PC-9 (cell line): ENCODE data around the gene CSNK1A1L. TPM values are rescaled to one million over a fixed set of nuclear protein-coding genes. Genes with fewer than 3 reads are reported as not detected.

Experiments used
- BruUV-seq: library from RNA; stranded (reverse); fragments of 400-500 nt; replicated peaks from 2 replicates; lab custom pipeline; 2021; lab: Mats Ljungman, UMichigan
- CTCF ChIA-PET: fragments of 300-600 bp; sonication (Branson Sonifier 250); formaldehyde crosslinking; loops from one replicate; lab custom pipeline; 2022; ENCODE audit warnings: antibody characterized with exemption; lab: Charles Lee
- POLR2A ChIA-PET: fragments of 300-600 bp; sonication (Branson Sonifier 250); formaldehyde crosslinking; loops from one replicate; lab custom pipeline; 2022; ENCODE audit warnings: antibody characterized with exemption; ENCODE audit not compliant: unreplicated experiment; lab: Charles Lee
- DNase-seq, 2 experiments: peaks; one replicate each; pipeline versions ENCODE4 v3.0.0 to v3.0.0-alpha.2; 2015 to 2022; ENCODE audit warnings: mixed read lengths in 1 of 2
- H2AFZ ChIP-seq: fragments of 200-600 bp; sonication (generic); 2 replicates; pipeline ENCODE4 v1.8.1; 2017; ENCODE audit warnings: antibody characterized with exemption
- H3F3A ChIP-seq: fragments of 200-600 bp; sonication (generic); 2 replicates; pipeline ENCODE4 v1.8.1; 2017; ENCODE audit warnings: antibody characterized with exemption, mild to moderate bottlenecking, low read depth; ENCODE audit not compliant: insufficient read depth
- H3K27ac ChIP-seq: fragments of 200-600 bp; sonication (generic); 2 replicates; pipeline ENCODE4 v1.6.1; 2016; ENCODE audit warnings: mixed run types
- H3K27me3 ChIP-seq: fragments of 200-600 bp; sonication (generic); 2 replicates; pipeline ENCODE4 v1.6.1; 2016; ENCODE audit warnings: low read depth, mixed run types; ENCODE audit not compliant: insufficient read depth
- H3K36me3 ChIP-seq: fragments of 200-600 bp; sonication (generic); 2 replicates; pipeline ENCODE4 v1.6.1; 2016; ENCODE audit warnings: low read depth, mixed run types
- H3K4me1 ChIP-seq: fragments of 200-600 bp; sonication (generic); replicated peaks from 2 replicates; pipeline ENCODE4 v1.6.1; 2016; ENCODE audit warnings: mixed run types; ENCODE audit not compliant: insufficient read depth
- H3K4me2 ChIP-seq: fragments of 200-600 bp; sonication (generic); 2 replicates; pipeline ENCODE4 v1.6.1; 2017; ENCODE audit warnings: mixed run types
- H3K4me3 ChIP-seq: fragments of 200-600 bp; sonication (generic); 2 replicates; pipeline ENCODE4 v1.6.1; 2016; ENCODE audit warnings: mixed run types
- H3K79me2 ChIP-seq: fragments of 200-600 bp; sonication (generic); 2 replicates; pipeline ENCODE4 v1.6.1; 2017; ENCODE audit warnings: low read depth, mixed run types
- H3K9me2 ChIP-seq: fragments of 200-600 bp; sonication (generic); 2 replicates; pipeline ENCODE4 v1.8.1; 2017; ENCODE audit warnings: mild to moderate bottlenecking; ENCODE audit not compliant: insufficient read depth
- H3K9me3 ChIP-seq: fragments of 200-600 bp; sonication (generic); 2 replicates; pipeline ENCODE4 v1.8.1; 2016; ENCODE audit warnings: low read depth; ENCODE audit not compliant: insufficient read depth
- H4K20me1 ChIP-seq: fragments of 200-600 bp; sonication (generic); 2 replicates; pipeline ENCODE4 v1.8.1; 2017; ENCODE audit not compliant: insufficient read depth
- EZH2 ChIP-seq: fragments of 200-600 bp; sonication (generic); IDR thresholded peaks from 2 replicates; pipeline ENCODE4 v1.8.0; 2017; ENCODE audit warnings: antibody characterized with exemption, low read depth
- intact Hi-C: fragments of 100-400 bp; cut with micrococcal nuclease; formaldehyde crosslinking; loops from one replicate; pipeline ENCODE4 v1.10.0; 2022; ENCODE audit not compliant: unreplicated experiment
- total RNA-seq: library from RNA; stranded (reverse); gene quantifications from 2 replicates; pipeline ENCODE4 v1.2.3, GENCODE V29; 2021
- TF ChIP-seq, protein P1 (sequence below): fragments of 200-600 bp; sonication (generic); conservative IDR thresholded peaks from 2 replicates; pipeline ENCODE4 v1.6.1; 2017; ENCODE audit warnings: mixed run types, antibody characterized with exemption, mild to moderate bottlenecking, moderate library complexity

The CSNK1A1L gene
- total RNA-seq, 1 experiment from 2014 or later: not detected

DNA sequence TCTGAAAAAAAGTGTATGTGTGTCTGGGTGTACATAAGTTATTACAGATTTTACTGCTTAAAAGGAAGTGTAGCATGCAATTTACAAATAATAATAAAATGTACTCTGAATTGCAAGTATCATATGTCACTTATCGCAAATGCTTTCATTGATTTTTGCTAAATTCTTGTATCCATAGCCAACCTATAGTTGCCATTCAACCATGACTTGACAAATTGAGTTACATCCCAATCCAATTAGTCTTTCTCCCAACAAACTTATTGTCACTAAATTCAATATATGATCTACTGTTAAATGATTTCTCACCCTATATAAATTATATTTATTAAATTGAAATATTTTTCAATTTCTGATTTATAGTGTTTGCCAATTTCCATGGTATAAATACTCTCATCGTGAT lies 28.6 kb downstream of the CSNK1A1L start:
- H2AFZ ChIP-seq: no peak overlapping the region
- no peaks in the 10 kb centered on the region for H3K79me2 ChIP-seq
- intact Hi-C loops: loop anchor here (10.0 kb wide), 1 partner anchor 528 kb away; no protein-coding TSS in a partner anchor
- no peak overlapping the region for H3K4me2 ChIP-seq
- H3K9me2 ChIP-seq: no peaks in the 10 kb centered on the region
- H4K20me1 ChIP-seq: no peaks in the 10 kb centered on the region
- ChIA-PET POLR2A (no interaction called here), CTCF (no interaction called here)
- BruUV-seq: no TSS peak
- no peak overlapping the region for H3K4me3 ChIP-seq
- DNase-seq: no peak
- H3F3A ChIP-seq: no peaks in the 10 kb centered on the region
- no peak overlapping the region for H3K27ac ChIP-seq
- no peaks in the 10 kb centered on the region for H3K36me3 ChIP-seq
- no peaks in the 10 kb centered on the region for H3K27me3 ChIP-seq
- no peaks in the 10 kb centered on the region for H3K4me1 ChIP-seq
- no peaks in the 10 kb centered on the region for H3K9me3 ChIP-seq
- TF ChIP-seq EZH2: no peak
- TF ChIP-seq, protein P1, sequence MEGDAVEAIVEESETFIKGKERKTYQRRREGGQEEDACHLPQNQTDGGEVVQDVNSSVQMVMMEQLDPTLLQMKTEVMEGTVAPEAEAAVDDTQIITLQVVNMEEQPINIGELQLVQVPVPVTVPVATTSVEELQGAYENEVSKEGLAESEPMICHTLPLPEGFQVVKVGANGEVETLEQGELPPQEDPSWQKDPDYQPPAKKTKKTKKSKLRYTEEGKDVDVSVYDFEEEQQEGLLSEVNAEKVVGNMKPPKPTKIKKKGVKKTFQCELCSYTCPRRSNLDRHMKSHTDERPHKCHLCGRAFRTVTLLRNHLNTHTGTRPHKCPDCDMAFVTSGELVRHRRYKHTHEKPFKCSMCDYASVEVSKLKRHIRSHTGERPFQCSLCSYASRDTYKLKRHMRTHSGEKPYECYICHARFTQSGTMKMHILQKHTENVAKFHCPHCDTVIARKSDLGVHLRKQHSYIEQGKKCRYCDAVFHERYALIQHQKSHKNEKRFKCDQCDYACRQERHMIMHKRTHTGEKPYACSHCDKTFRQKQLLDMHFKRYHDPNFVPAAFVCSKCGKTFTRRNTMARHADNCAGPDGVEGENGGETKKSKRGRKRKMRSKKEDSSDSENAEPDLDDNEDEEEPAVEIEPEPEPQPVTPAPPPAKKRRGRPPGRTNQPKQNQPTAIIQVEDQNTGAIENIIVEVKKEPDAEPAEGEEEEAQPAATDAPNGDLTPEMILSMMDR: no peak

DNA sequence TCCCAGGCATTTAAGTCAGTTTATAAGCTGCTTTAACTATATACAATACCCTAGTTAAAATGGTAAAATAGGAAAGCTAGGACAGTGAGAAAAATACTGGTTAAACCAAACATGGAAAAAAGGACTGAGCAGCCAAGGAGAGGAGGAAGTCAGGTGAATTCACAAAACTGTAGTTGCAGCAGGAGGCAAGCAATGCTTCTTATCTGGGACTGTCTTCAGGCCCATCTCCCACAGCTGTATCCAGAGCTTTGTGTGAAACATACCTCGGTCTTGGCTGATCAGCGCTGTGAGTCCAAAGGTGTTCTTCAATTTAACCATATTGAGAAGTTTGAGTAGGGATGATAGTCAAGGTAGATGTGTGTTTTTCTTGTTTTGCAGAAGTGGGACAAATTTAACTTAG lies 30.3 kb downstream of the CSNK1A1L start:
- BruUV-seq: no TSS peak
- no peak overlapping the region for H3K4me2 ChIP-seq
- H3K4me1 ChIP-seq: no peaks in the 10 kb centered on the region
- no peaks in the 10 kb centered on the region for H4K20me1 ChIP-seq
- no peaks in the 10 kb centered on the region for H3F3A ChIP-seq
- ChIA-PET POLR2A (no interaction called here), CTCF (no interaction called here)
- no peak for DNase-seq
- H3K9me2 ChIP-seq: no peaks in the 10 kb centered on the region
- no peaks in the 10 kb centered on the region for H3K9me3 ChIP-seq
- H3K27ac ChIP-seq: no peak overlapping the region
- intact Hi-C loops: loop anchor here (2.0 to 10.0 kb wide), 2 partner anchors 530 to 1838 kb away; no protein-coding TSS in a partner anchor
- H3K4me3 ChIP-seq: no peak overlapping the region
- no peaks in the 10 kb centered on the region for H3K79me2 ChIP-seq
- H3K36me3 ChIP-seq: no peaks in the 10 kb centered on the region
- H2AFZ ChIP-seq: no peak overlapping the region
- H3K27me3 ChIP-seq: no peaks in the 10 kb centered on the region
- TF ChIP-seq, protein P1: no peak
- TF ChIP-seq EZH2: no peak

DNA sequence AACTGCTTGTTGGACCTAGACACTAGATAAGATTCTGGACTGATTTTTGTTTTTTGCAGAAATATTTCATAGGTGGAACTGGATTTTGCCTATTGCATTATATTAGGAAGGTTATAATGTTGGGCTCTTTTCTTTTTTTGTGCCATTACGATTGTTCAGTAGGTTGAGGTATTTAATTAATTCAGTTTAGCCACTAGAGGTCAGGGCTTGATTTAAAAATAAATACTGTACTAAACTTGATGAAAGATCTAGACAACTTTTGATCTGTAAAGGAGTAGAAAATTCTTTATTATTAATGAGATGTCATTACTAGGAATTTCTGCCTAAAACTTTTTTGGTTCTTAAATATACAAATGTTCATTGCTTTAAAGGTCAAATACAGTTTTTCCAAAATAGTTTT lies 30.8 kb downstream of the CSNK1A1L start:
- ChIA-PET POLR2A (no interaction called here), CTCF (no interaction called here)
- H3K4me1 ChIP-seq: no peaks in the 10 kb centered on the region
- BruUV-seq: no TSS peak
- DNase-seq: no peak
- no peaks in the 10 kb centered on the region for H3F3A ChIP-seq
- H3K36me3 ChIP-seq: no peaks in the 10 kb centered on the region
- no peaks in the 10 kb centered on the region for H4K20me1 ChIP-seq
- H3K4me2 ChIP-seq: no peak overlapping the region
- no peak overlapping the region for H2AFZ ChIP-seq
- H3K9me2 ChIP-seq: no peaks in the 10 kb centered on the region
- H3K27me3 ChIP-seq: no peaks in the 10 kb centered on the region
- no peaks in the 10 kb centered on the region for H3K9me3 ChIP-seq
- H3K4me3 ChIP-seq: no peak overlapping the region
- intact Hi-C loops: loop anchor here (2.0 to 10.0 kb wide), 2 partner anchors 530 to 1838 kb away; no protein-coding TSS in a partner anchor
- H3K79me2 ChIP-seq: no peaks in the 10 kb centered on the region
- TF ChIP-seq, protein P1: peak; percentile 70
- TF ChIP-seq EZH2: no peak
- H3K27ac ChIP-seq: no peak overlapping the region
